GM12878 (cell line): Measurements from ENCODE around the gene CA5A. TPM values are rescaled to one million over a fixed set of nuclear protein-coding genes. Genes with fewer than 3 reads are reported as not detected.

Source experiments
- ATAC-seq: fragments of 200-7000 bp; cut with Tn5 transposase; 3 replicates; pipeline ENCODE4 v1.9.1; 2020; ENCODE audit warnings: mild to moderate bottlenecking, moderate library complexity
- BruUV-seq: library from RNA; stranded (reverse); fragments of 400-500 nt; replicated peaks from 2 replicates; lab custom pipeline; 2021; lab: Mats Ljungman, UMichigan
- CTCF ChIA-PET: fragments of 300-600 bp; sonication (Branson Sonifier 250); formaldehyde crosslinking; extraction: SDS; loops from one replicate; lab custom pipeline; 2021; ENCODE audit warnings: inconsistent platforms; lab: Yijun Ruan, JAX
- POLR2A ChIA-PET: fragments of 350-600 bp; formaldehyde crosslinking; extraction: SDS; loops from one replicate; lab custom pipeline; 2021; ENCODE audit warnings: inconsistent platforms; lab: Charles Lee
- RAD21 ChIA-PET: fragments of 300-600 bp; sonication (Branson Sonifier 250); formaldehyde crosslinking; loops from one replicate; lab custom pipeline; 2023; ENCODE audit warnings: antibody characterized with exemption; ENCODE audit not compliant: unreplicated experiment; lab: Charles Lee
- SMC1A ChIA-PET: fragments of 300-600 bp; sonication (Branson Sonifier 250); formaldehyde crosslinking; loops from one replicate; lab custom pipeline; 2023; ENCODE audit not compliant: unreplicated experiment, uncharacterized antibody; lab: Charles Lee
- DNase-seq: peaks from one replicate; pipeline ENCODE4 v3.0.0-alpha.2; 2011; ENCODE audit warnings: low read depth, low spot score
- FAIRE-seq: peaks from 3 replicates; lab custom pipeline; 2011; peaks lifted over from hg19 to GRCh38; lab: Jason Lieb, UNC
- H2AFZ ChIP-seq: 2 replicates; pipeline ENCODE4 v1.6.0; 2011; ENCODE audit warnings: low read depth, low read length, control low read depth; ENCODE audit not compliant: control insufficient read depth
- H3K27ac ChIP-seq: 2 replicates; pipeline ENCODE4 v1.5.1; 2011; ENCODE audit warnings: control low read depth; ENCODE audit not compliant: control insufficient read depth, insufficient read depth
- H3K27me3 ChIP-seq, 2 experiments: replicated peaks in 1 of 2; 2 replicates each; pipeline versions ENCODE4 v1.6.0 to v1.6.1; 2011; ENCODE audit warnings: low read length in 1 of 2; ENCODE audit not compliant: control insufficient read depth in 2 of 2, insufficient read depth in 2 of 2
- H3K36me3 ChIP-seq, 2 experiments: 2 replicates each; pipeline ENCODE4 v1.5.1; 2011; ENCODE audit warnings: low read length in 1 of 2; ENCODE audit not compliant: control insufficient read depth in 2 of 2, insufficient read depth in 2 of 2
- H3K4me1 ChIP-seq: 2 replicates; pipeline ENCODE4 v1.6.1; 2011; ENCODE audit warnings: mild to moderate bottlenecking, low read length, moderate library complexity, mixed read lengths; ENCODE audit not compliant: control insufficient read depth, insufficient read depth
- H3K4me2 ChIP-seq: 2 replicates; pipeline ENCODE4 v1.6.0; 2011; ENCODE audit warnings: control low read depth; ENCODE audit not compliant: control insufficient read depth, insufficient read depth
- H3K4me3 ChIP-seq: fragments of 200-600 bp; sonication (generic); 2 replicates; pipeline ENCODE4 v1.5.1; 2016
- H3K79me2 ChIP-seq: 2 replicates; pipeline ENCODE4 v1.6.0; 2011; ENCODE audit warnings: low read length; ENCODE audit not compliant: control insufficient read depth, insufficient read depth
- H3K9ac ChIP-seq: 2 replicates; pipeline ENCODE4 v1.8.0; 2011; ENCODE audit warnings: low read length, control low read depth, mixed read lengths; ENCODE audit not compliant: control insufficient read depth, insufficient read depth
- H3K9me3 ChIP-seq: replicated peaks from 3 replicates; pipeline ENCODE4 v1.5.1; 2011; ENCODE audit warnings: mild to moderate bottlenecking, low read length; ENCODE audit not compliant: control insufficient read depth, insufficient read depth
- H4K20me1 ChIP-seq: 2 replicates; pipeline ENCODE4 v1.6.0; 2011; ENCODE audit not compliant: control insufficient read depth, insufficient read depth
- BACH1 ChIP-seq: fragments of 450-650 bp; IDR thresholded peaks from 2 replicates; pipeline ENCODE4 v1.6.1; 2017; ENCODE audit warnings: mild to moderate bottlenecking, borderline replicate concordance
- BRCA1 ChIP-seq: IDR thresholded peaks from 2 replicates; pipeline ENCODE4 v1.6.1; 2011; ENCODE audit warnings: low read depth, low read length, improper control_type of control experiment
- CBX3 ChIP-seq: fragments of 200-600 bp; sonication (generic); IDR thresholded peaks from 2 replicates; pipeline ENCODE4 v1.6.1; 2016; ENCODE audit warnings: low read depth, borderline replicate concordance
- EGR1 ChIP-seq, 2 experiments: IDR thresholded peaks; 1 replicate in 1 of 2; 2 replicates in 1 of 2; pipeline ENCODE4 v1.6.1; 2011 to 2012; ENCODE audit warnings: low read depth in 2 of 2, low read length in 2 of 2, borderline replicate concordance in 1 of 2, mild to moderate bottlenecking in 1 of 2, moderate library complexity in 1 of 2
- GABPA ChIP-seq: IDR thresholded peaks from 2 replicates; pipeline ENCODE4 v1.6.1; 2014; ENCODE audit warnings: antibody characterized with exemption, low read depth, mild to moderate bottlenecking, inconsistent platforms
- MYB ChIP-seq: fragments of 150-350 bp; IDR thresholded peaks from 2 replicates; pipeline ENCODE4 v1.6.1; 2014; ENCODE audit warnings: mild to moderate bottlenecking, low read depth, low read length, borderline replicate concordance
- NBN ChIP-seq: fragments of 450-650 bp; IDR thresholded peaks from 2 replicates; pipeline ENCODE4 v1.6.1; 2016
- NR2C2 ChIP-seq: IDR thresholded peaks from 2 replicates; pipeline ENCODE4 v1.6.1; 2011; ENCODE audit warnings: borderline replicate concordance, low read depth; ENCODE audit not compliant: control insufficient read depth, insufficient read length
- RAD51 ChIP-seq: fragments of 450-650 bp; IDR thresholded peaks from 2 replicates; pipeline ENCODE4 v1.6.1; 2016; ENCODE audit warnings: moderate library complexity, mild to moderate bottlenecking, inconsistent platforms
- RBBP5 ChIP-seq: fragments of 200-600 bp; sonication (generic); conservative IDR thresholded peaks from 2 replicates; pipeline ENCODE4 v1.6.1; 2016
- RCOR1 ChIP-seq: conservative IDR thresholded peaks from 2 replicates; pipeline ENCODE4 v1.6.1; 2012; ENCODE audit warnings: low read depth, low read length, improper control_type of control experiment
- RFX5 ChIP-seq: IDR thresholded peaks from 2 replicates; pipeline ENCODE4 v1.6.1; 2011; ENCODE audit warnings: low read depth, low read length, improper control_type of control experiment
- YBX1 ChIP-seq: fragments of 450-650 bp; IDR thresholded peaks from 2 replicates; pipeline ENCODE4 v1.6.1; 2016; ENCODE audit warnings: antibody characterized with exemption
- ZNF24 ChIP-seq: fragments of 450-650 bp; IDR thresholded peaks from 2 replicates; pipeline ENCODE4 v1.6.1; 2017; ENCODE audit warnings: antibody characterized with exemption, mild to moderate bottlenecking
- ZSCAN29 ChIP-seq: fragments of 450-650 bp; IDR thresholded peaks from 2 replicates; pipeline ENCODE4 v1.6.1; 2017; ENCODE audit warnings: mild to moderate bottlenecking, moderate library complexity
- ZZZ3 ChIP-seq: IDR thresholded peaks from 2 replicates; pipeline ENCODE4 v1.6.1; 2011; ENCODE audit warnings: low read depth; ENCODE audit not compliant: control insufficient read depth, insufficient read length
- WGBS: methylation state at CpG from one replicate; pipeline ENCODE4 v1.1.6; 2016; ENCODE audit warnings: low lambda C conversion rate; ENCODE audit not compliant: insufficient replicate concordance, insufficient coverage; ENCODE audit errors: missing lambda C conversion rate; 5-methylcytosine and 5-hydroxymethylcytosine counted together
- in situ Hi-C: fragments of 300-500 bp; cut with MboI; formaldehyde crosslinking; loops from 9 replicates; pipeline ENCODE4 v1.14.3; 2018; ENCODE audit warnings: mixed read lengths
- intact Hi-C: fragments of 100-400 bp; cut with micrococcal nuclease; formaldehyde crosslinking; loops from one replicate; pipeline ENCODE4 v1.14.2; 2022; ENCODE audit not compliant: unreplicated experiment
- polyA plus RNA-seq, 11 experiments: library from polyadenylated mRNA; depleted of rRNA in 4 of 11; unstranded in 6 of 11; stranded (reverse) in 5 of 11; fragments of >200 nt; fragmentation: Nextera tagmentation in 4 of 11; fragmentation: Illumina TruSeq in 1 of 11; extraction: Ambion mirVana in 4 of 11; extraction: Trizol in 1 of 11; gene quantifications; 1 replicate in 1 of 11; 2 replicates in 10 of 11; pipeline versions ENCODE4 v1.2.1 to v1.2.3, GENCODE V29; 2011 to 2016; ENCODE audit warnings: inconsistent platforms in 2 of 11, missing spikeins in 2 of 11, low read depth in 1 of 11
- total RNA-seq, 4 experiments: library from RNA; depleted of rRNA in 3 of 4; stranded (reverse); fragments of >200 nt in 3 of 4; fragmentation: Illumina TruSeq in 1 of 4; extraction: Trizol in 1 of 4; gene quantifications; 2 replicates each; pipeline versions ENCODE4 v1.2.1 to v1.2.3, GENCODE V29; 2013 to 2021
- TF ChIP-seq, protein P1 (sequence below): IDR thresholded peaks from 2 replicates; pipeline ENCODE4 v1.6.1; 2012; ENCODE audit warnings: low read length, inconsistent platforms
- TF ChIP-seq, protein P2 (sequence below): IDR thresholded peaks from 2 replicates; pipeline ENCODE4 v1.6.1; 2011; ENCODE audit warnings: borderline replicate concordance, low read depth, mild to moderate bottlenecking, moderate library complexity, mixed read lengths, low read length; ENCODE audit not compliant: insufficient read depth; ENCODE audit errors: extremely low read length
- TF ChIP-seq, protein P3 (sequence below): fragments of 450-650 bp; IDR thresholded peaks from 2 replicates; pipeline ENCODE4 v1.6.1; 2018; ENCODE audit warnings: borderline replicate concordance, mild to moderate bottlenecking; ENCODE audit not compliant: partially characterized antibody
- TF ChIP-seq, protein P4 (sequence below): IDR thresholded peaks from 2 replicates; pipeline ENCODE4 v1.6.1; 2012; ENCODE audit warnings: low read depth, low read length, improper control_type of control experiment

CA5A gene
- total and polyA plus RNA-seq, 10 of the 15 experiments (the other 5 are each of a cell fraction or from before 2014, with no cell fraction given): not detected

DNA sequence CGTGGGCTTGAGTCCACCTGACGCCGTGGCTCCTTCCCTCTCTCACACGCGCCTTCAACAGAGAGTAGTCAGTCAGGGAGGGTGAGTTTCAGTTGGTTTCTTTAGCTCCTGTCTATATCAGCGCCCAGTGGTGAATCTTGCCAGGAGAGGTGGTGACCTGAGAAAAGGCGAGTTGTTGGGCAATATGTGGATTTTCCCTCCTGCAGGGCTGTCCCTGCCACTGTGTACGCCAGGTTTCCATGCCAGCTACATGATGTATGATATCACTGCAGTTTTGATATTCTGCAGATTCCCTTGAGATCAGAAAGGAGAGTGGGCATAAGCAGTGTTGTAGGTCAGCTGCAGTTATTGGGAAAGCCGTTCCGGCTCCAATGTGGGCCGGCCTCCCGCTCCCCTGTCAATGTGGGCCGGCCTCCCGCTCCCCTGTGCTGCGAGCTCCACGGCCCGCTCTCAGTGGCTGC, 46.3 kb upstream of the CA5A start:
- ChIA-PET SMC1A (no interaction called here), RAD21 (no interaction called here), POLR2A (no interaction called here), CTCF (interaction anchor here (0.7 to 1.1 kb wide), 3 partner anchors 15 to 257 kb away, joined by 3 read pairs; no protein-coding TSS in a partner anchor)
- Histone ChIP-seq H3K9ac (no peak overlapping the region), H3K4me2 (no peak overlapping the region), H3K4me3 (no peak overlapping the region), H4K20me1 (no peaks in the 10 kb centered on the region), H3K4me1 (no peaks in the 10 kb centered on the region), H2AFZ (no peak overlapping the region), H3K36me3 (peaks cover 3 to 10% of the 10 kb centered on the region in 2 experiments; a peak in 3 of 4 replicates), H3K79me2 (no peaks in the 10 kb centered on the region), H3K27ac (no peak overlapping the region), H3K9me3 (no peaks in the 10 kb centered on the region), H3K27me3 (no peaks in the 10 kb centered on the region)
- no TSS peak for BruUV-seq
- intact Hi-C loops (no loop called here), in situ Hi-C loops (no loop called here)
- DNase-seq (no peak), FAIRE-seq (no peak), ATAC-seq (no peak)
- 88% methylated on average over 17 of the region's 17 CpGs for WGBS
- TF ChIP-seq MYB: no peak
- TF ChIP-seq ZNF24: no peak
- no peak for TF ChIP-seq RBBP5
- no peak for TF ChIP-seq BRCA1
- no peak for TF ChIP-seq ZSCAN29
- TF ChIP-seq EGR1 (IDR thresholded peaks at IDR 0.05; ENCODE audit: borderline replicate concordance in 1 of 2, low read depth in 2 of 2, low read length in 2 of 2): no peak
- no peak for TF ChIP-seq YBX1
- no peak for TF ChIP-seq NBN
- no peak for TF ChIP-seq NR2C2
- TF ChIP-seq, protein P1, sequence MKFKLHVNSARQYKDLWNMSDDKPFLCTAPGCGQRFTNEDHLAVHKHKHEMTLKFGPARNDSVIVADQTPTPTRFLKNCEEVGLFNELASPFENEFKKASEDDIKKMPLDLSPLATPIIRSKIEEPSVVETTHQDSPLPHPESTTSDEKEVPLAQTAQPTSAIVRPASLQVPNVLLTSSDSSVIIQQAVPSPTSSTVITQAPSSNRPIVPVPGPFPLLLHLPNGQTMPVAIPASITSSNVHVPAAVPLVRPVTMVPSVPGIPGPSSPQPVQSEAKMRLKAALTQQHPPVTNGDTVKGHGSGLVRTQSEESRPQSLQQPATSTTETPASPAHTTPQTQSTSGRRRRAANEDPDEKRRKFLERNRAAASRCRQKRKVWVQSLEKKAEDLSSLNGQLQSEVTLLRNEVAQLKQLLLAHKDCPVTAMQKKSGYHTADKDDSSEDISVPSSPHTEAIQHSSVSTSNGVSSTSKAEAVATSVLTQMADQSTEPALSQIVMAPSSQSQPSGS: no peak
- no peak for TF ChIP-seq RFX5
- no peak for TF ChIP-seq GABPA
- no peak for TF ChIP-seq ZZZ3
- TF ChIP-seq, protein P2, sequence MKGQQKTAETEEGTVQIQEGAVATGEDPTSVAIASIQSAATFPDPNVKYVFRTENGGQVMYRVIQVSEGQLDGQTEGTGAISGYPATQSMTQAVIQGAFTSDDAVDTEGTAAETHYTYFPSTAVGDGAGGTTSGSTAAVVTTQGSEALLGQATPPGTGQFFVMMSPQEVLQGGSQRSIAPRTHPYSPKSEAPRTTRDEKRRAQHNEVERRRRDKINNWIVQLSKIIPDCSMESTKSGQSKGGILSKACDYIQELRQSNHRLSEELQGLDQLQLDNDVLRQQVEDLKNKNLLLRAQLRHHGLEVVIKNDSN: no peak
- TF ChIP-seq, protein P3, sequence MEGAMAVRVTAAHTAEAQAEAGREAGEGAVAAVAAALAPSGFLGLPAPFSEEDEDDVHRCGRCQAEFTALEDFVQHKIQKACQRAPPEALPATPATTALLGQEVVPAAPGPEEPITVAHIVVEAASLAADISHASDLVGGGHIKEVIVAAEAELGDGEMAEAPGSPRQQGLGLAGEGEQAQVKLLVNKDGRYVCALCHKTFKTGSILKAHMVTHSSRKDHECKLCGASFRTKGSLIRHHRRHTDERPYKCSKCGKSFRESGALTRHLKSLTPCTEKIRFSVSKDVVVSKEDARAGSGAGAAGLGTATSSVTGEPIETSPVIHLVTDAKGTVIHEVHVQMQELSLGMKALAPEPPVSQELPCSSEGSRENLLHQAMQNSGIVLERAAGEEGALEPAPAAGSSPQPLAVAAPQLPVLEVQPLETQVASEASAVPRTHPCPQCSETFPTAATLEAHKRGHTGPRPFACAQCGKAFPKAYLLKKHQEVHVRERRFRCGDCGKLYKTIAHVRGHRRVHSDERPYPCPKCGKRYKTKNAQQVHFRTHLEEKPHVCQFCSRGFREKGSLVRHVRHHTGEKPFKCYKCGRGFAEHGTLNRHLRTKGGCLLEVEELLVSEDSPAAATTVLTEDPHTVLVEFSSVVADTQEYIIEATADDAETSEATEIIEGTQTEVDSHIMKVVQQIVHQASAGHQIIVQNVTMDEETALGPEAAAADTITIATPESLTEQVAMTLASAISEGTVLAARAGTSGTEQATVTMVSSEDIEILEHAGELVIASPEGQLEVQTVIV: no peak
- no peak for TF ChIP-seq RCOR1
- TF ChIP-seq BACH1: no peak
- no peak for TF ChIP-seq CBX3
- TF ChIP-seq, protein P4, sequence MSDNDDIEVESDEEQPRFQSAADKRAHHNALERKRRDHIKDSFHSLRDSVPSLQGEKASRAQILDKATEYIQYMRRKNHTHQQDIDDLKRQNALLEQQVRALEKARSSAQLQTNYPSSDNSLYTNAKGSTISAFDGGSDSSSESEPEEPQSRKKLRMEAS: no peak
- TF ChIP-seq RAD51: no peak
